D721Med (cell line): ENCODE measurements around the gene TMEM219.
"Not testable (repeated sequence)": the region's sequence is repeated elsewhere in the genome, so short reads cannot be mapped to it uniquely, and the experiment has no call there.

Experiments used
- DNase-seq: peaks from one replicate; pipeline ENCODE4 v3.0.0; 2011; ENCODE audit warnings: low spot score; ENCODE audit not compliant: insufficient read length
- FAIRE-seq: peaks from 2 replicates; lab custom pipeline; 2011; peaks lifted over from hg19 to GRCh38; lab: Jason Lieb, UNC
- TF ChIP-seq, protein P1 (sequence below): IDR thresholded peaks from 2 replicates; pipeline ENCODE4 v1.5.1; 2012; ENCODE audit warnings: mild to moderate bottlenecking, control low read depth; ENCODE audit not compliant: insufficient read depth; ENCODE audit errors: missing control alignments

The TMEM219 gene

GRCh38 chr16:30009990-30010843 is 48.3 kb downstream of the TMEM219 start:
- DNase-seq, result no peak
- TF ChIP-seq, protein P1, sequence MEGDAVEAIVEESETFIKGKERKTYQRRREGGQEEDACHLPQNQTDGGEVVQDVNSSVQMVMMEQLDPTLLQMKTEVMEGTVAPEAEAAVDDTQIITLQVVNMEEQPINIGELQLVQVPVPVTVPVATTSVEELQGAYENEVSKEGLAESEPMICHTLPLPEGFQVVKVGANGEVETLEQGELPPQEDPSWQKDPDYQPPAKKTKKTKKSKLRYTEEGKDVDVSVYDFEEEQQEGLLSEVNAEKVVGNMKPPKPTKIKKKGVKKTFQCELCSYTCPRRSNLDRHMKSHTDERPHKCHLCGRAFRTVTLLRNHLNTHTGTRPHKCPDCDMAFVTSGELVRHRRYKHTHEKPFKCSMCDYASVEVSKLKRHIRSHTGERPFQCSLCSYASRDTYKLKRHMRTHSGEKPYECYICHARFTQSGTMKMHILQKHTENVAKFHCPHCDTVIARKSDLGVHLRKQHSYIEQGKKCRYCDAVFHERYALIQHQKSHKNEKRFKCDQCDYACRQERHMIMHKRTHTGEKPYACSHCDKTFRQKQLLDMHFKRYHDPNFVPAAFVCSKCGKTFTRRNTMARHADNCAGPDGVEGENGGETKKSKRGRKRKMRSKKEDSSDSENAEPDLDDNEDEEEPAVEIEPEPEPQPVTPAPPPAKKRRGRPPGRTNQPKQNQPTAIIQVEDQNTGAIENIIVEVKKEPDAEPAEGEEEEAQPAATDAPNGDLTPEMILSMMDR, result no peak
- FAIRE-seq, result no peak

- FAIRE-seq, result no peak
- TF ChIP-seq, protein P1, result no peak
- no peak for DNase-seq
Measured at GRCh38 chr16:30010844-30011713, 49.2 kb downstream of the TMEM219 start, which contains the start of gene DOC2A. Gene DOC2A, minus strand, starts transcription at chr16:30011027. Its CDS starts 805 bp downstream, at chr16:30010222.

- FAIRE-seq (no peak), DNase-seq (no peak)
- TF ChIP-seq, protein P1, result no peak
Measured at GRCh38 chr16:30011714-30012504, 50.0 kb downstream of the TMEM219 start.

- DNase-seq, FAIRE-seq: not testable (repeated sequence)
Measured at GRCh38 chr16:30012598-30012997, 50.7 kb downstream of the TMEM219 start.

DNA sequence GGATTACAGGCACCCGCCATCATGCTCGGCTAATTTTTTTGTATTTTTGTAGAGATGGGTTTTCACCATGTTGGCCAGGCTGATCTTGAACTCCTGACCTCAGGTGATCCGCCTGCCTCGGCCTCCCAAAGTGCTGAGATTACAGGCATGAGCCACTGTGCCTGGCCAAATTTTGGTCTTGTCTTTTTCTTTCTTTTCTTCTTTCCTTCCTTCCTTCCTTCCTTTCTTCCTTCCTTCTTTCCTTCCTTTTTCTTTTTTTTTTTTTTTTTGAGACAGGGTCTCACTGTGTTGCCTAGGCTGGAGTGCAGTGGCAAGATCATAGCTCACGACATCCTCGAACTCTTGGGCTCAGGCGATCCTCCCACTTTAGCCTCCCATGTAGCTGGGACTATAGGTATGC is 53.6 kb downstream of the TMEM219 start:
- FAIRE-seq, DNase-seq: not testable (repeated sequence)

DNA sequence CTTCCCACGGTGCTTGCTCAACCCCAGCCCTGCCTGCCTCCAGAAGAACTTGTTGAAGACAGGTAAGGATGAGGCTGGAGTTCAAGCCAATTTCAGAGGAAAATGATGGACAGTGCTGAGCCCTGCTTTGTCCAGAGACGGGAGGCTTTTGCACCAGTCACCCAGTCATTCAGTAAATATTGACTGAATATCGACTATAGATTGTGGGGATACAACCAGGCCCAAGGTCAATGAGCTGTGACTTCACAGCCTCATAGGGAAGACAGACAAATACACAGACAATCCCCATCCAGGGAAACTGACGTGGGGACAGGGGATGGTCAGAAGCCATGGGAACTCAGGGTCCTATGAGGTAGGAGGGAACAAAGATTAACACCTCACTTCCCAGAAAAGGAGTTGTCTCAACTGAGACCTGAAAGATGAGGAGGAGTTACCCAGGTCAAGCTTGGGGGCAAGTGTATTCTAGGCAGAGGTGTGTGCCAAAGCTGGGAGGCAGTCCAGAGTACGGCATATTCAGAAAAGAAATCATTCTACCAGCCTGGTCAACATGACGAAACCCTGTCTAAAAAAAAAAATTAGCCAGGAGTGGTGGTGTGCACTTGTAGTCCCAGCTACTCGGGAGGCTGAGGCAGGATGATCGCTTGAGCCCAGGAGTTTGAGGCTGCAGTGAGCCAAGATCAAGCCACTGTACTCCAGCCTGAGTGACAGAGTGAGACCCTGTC is 54.8 kb downstream of the TMEM219 start:
- FAIRE-seq (no peak), DNase-seq (no peak)
- TF ChIP-seq, protein P1, result no peak

DNA sequence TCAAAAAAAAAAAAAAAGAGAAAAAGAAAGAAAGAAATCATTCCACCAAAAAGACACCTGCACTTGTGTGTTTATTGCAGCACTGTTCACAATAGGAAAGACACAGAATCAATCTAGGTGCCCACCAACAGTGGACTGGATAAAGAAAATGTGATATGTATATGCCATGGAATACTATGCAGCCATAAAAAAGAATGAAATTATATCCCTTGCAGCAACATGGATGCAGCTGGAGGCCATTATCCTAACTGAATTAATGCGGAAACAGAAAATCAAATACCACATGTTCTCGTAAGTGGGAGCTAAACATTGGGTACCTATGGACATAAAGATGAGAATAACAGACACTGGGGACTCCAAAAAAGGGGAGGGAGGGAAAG is 55.4 kb downstream of the TMEM219 start:
- TF ChIP-seq, protein P1, result no peak
- DNase-seq (no peak), FAIRE-seq (no peak)

GRCh38 chr16:30017937-30018336 is 56.1 kb downstream of the TMEM219 start:
- FAIRE-seq, result not testable (repeated sequence)

More at GRCh38 chr16:30017937-30018336, 56.1 kb downstream of the TMEM219 start:
- not testable (repeated sequence) for DNase-seq
